HepG2 (cell line): ENCODE data around the gene RSPH9. TPM values are rescaled to one million over a fixed set of nuclear protein-coding genes. Genes with fewer than 3 reads are reported as not detected.
A peak's percentile ranks its signal among the peaks of the same experiment; 100 is the strongest.

Experiments
- ASH2L ChIP-seq: fragments of 300-600, 200-600 bp; sonication (generic); IDR thresholded peaks from 2 replicates; pipeline ENCODE4 v1.7.0; 2017; ENCODE audit warnings: low read depth, mild to moderate bottlenecking, moderate library complexity, mixed read lengths, low read length; ENCODE audit not compliant: insufficient read length
- ATF6 ChIP-seq: sonication (generic); formaldehyde crosslinking; conservative IDR thresholded peaks from 2 replicates; pipeline ENCODE4 v1.4.0; 2020; ENCODE audit warnings: missing genetic modification reagents
- CBX2 ChIP-seq, 2 experiments: fragments of 200-600 bp in 1 of 2; sonication (generic); formaldehyde crosslinking in 1 of 2; IDR thresholded peaks; 2 replicates each; pipeline versions ENCODE4 v1.7.0 to v1.8.1; 2018 to 2022; ENCODE audit warnings: low read depth in 2 of 2, low read length in 1 of 2, mild to moderate bottlenecking in 1 of 2, missing genetic modification reagents in 1 of 2
- FOSL1 ChIP-seq: sonication (generic); formaldehyde crosslinking; IDR thresholded peaks from 2 replicates; pipeline ENCODE4 v1.9.0; 2021; ENCODE audit warnings: missing genetic modification reagents, borderline replicate concordance
- JUNB ChIP-seq: sonication (generic); formaldehyde crosslinking; IDR thresholded peaks from 2 replicates; pipeline ENCODE4 v1.8.0; 2022; ENCODE audit warnings: missing genetic modification reagents, mild to moderate bottlenecking, borderline replicate concordance
- JUND ChIP-seq: sonication (generic); formaldehyde crosslinking; IDR thresholded peaks from 2 replicates; pipeline ENCODE4 v1.8.0; 2022; ENCODE audit warnings: mild to moderate bottlenecking, missing genetic modification reagents
- KAT8 ChIP-seq: IDR thresholded peaks from 2 replicates; pipeline ENCODE4 v1.6.1; 2016; ENCODE audit warnings: missing genetic modification reagents, missing compliant biosample characterization
- RFX3 ChIP-seq: IDR thresholded peaks from 2 replicates; pipeline ENCODE4 v1.6.1; 2016; ENCODE audit warnings: missing biosample characterization, missing genetic modification reagents
- SALL1 ChIP-seq: sonication (generic); formaldehyde crosslinking; IDR thresholded peaks from 2 replicates; pipeline ENCODE4 v1.8.0; 2022; ENCODE audit warnings: mild to moderate bottlenecking, missing genetic modification reagents
- SETDB1 ChIP-seq: sonication (generic); formaldehyde crosslinking; IDR thresholded peaks from 2 replicates; pipeline ENCODE4 v1.5.1; 2020; ENCODE audit warnings: missing genetic modification reagents, mild to moderate bottlenecking, borderline replicate concordance
- TARDBP ChIP-seq: sonication (generic); formaldehyde crosslinking; IDR thresholded peaks from 2 replicates; pipeline ENCODE4 v1.8.0; 2022; ENCODE audit warnings: mild to moderate bottlenecking, missing genetic modification reagents
- WIZ ChIP-seq: sonication (generic); formaldehyde crosslinking; IDR thresholded peaks from 2 replicates; pipeline ENCODE4 v1.5.1; 2020; ENCODE audit warnings: mild to moderate bottlenecking, missing genetic modification reagents
- YEATS4 ChIP-seq: sonication (generic); formaldehyde crosslinking; IDR thresholded peaks from 2 replicates; pipeline ENCODE4 v1.4.0; 2020; ENCODE audit warnings: missing genetic modification reagents, borderline replicate concordance
- ZBTB10 ChIP-seq: sonication (generic); formaldehyde crosslinking; IDR thresholded peaks from 2 replicates; pipeline ENCODE4 v1.4.0; 2020; ENCODE audit warnings: missing genetic modification reagents, borderline replicate concordance
- ZBTB26 ChIP-seq: IDR thresholded peaks from 2 replicates; pipeline ENCODE4 v1.6.1; 2016; ENCODE audit warnings: missing compliant biosample characterization, missing genetic modification reagents, borderline replicate concordance
- ZFP37 ChIP-seq: sonication (generic); formaldehyde crosslinking; IDR thresholded peaks from 2 replicates; pipeline ENCODE4 v1.4.0; 2020; ENCODE audit warnings: missing genetic modification reagents, borderline replicate concordance
- ZFY ChIP-seq: sonication (generic); formaldehyde crosslinking; IDR thresholded peaks from 2 replicates; pipeline ENCODE4 v1.4.0; 2020; ENCODE audit warnings: missing genetic modification reagents
- ZNF414 ChIP-seq: sonication (generic); formaldehyde crosslinking; IDR thresholded peaks from 2 replicates; pipeline ENCODE4 v1.5.0; 2020; ENCODE audit warnings: missing genetic modification reagents
- ZNF569 ChIP-seq: sonication (generic); formaldehyde crosslinking; IDR thresholded peaks from 2 replicates; pipeline ENCODE4 v1.5.0; 2020; ENCODE audit warnings: mild to moderate bottlenecking, missing genetic modification reagents, moderate library complexity, borderline replicate concordance
- ZNF678 ChIP-seq: sonication (generic); formaldehyde crosslinking; IDR thresholded peaks from 2 replicates; pipeline ENCODE4 v1.4.0; 2020; ENCODE audit warnings: mild to moderate bottlenecking, missing genetic modification reagents
- ZNF773 ChIP-seq: sonication (generic); formaldehyde crosslinking; IDR thresholded peaks from 2 replicates; pipeline ENCODE4 v1.4.0; 2020; ENCODE audit warnings: missing genetic modification reagents, borderline replicate concordance
- ZNF780A ChIP-seq: sonication (generic); formaldehyde crosslinking; IDR thresholded peaks from 2 replicates; pipeline ENCODE4 v1.8.0; 2022; ENCODE audit warnings: mild to moderate bottlenecking, missing genetic modification reagents, moderate library complexity
- ZNF784 ChIP-seq: sonication (generic); formaldehyde crosslinking; IDR thresholded peaks from 2 replicates; pipeline ENCODE4 v1.5.1; 2020; ENCODE audit warnings: missing genetic modification reagents, mild to moderate bottlenecking, borderline replicate concordance
- polyA plus RNA-seq, 8 experiments: library from polyadenylated mRNA; depleted of rRNA in 3 of 8; stranded (reverse) in 7 of 8; unstranded in 1 of 8; fragments of >200 nt; fragmentation: Illumina TruSeq in 4 of 8; extraction: Trizol in 4 of 8; gene quantifications; 2 replicates each; pipeline versions ENCODE4 v1.2.1 to v1.2.3, GENCODE V29; 2011 to 2016; ENCODE audit warnings: low read depth in 4 of 8, missing spikeins in 1 of 8, mixed read lengths in 1 of 8; ENCODE audit not compliant: insufficient read depth in 1 of 8
- total RNA-seq, 5 experiments: library from RNA; depleted of rRNA; stranded (reverse); fragments of >200 nt; fragmentation: Illumina TruSeq; extraction: Trizol; gene quantifications; 2 replicates each; pipeline ENCODE4 v1.2.3, GENCODE V29; 2016; ENCODE audit warnings: low read depth in 1 of 5

Gene RSPH9
- total and polyA plus RNA-seq, 2 of the 13 experiments (the other 11 are each of a cell fraction or from before 2014, with no cell fraction given), result 0.04 TPM; not detected in 1

GRCh38 chr6:43608310-43608763, 36.5 kb upstream of the RSPH9 start (continued):
- no peak for TF ChIP-seq ZNF414 (CRISPR knock-in tag)
- TF ChIP-seq ZBTB26 (CRISPR knock-in tag), result no peak
- TF ChIP-seq CBX2 (IDR thresholded peaks at IDR 0.05; ENCODE audit: low read depth, low read length), result no peak
- no peak for TF ChIP-seq CBX2 (CRISPR knock-in tag; IDR thresholded peaks at IDR 0.05; ENCODE audit: low read depth)
- no peak for TF ChIP-seq WIZ
- TF ChIP-seq ZNF784, result no peak
- TF ChIP-seq ZBTB10 (CRISPR knock-in tag), result no peak
- TF ChIP-seq ATF6 (CRISPR knock-in tag), result no peak
- no peak for TF ChIP-seq FOSL1
- no peak; the same call in 1 of the 2 replicates for TF ChIP-seq JUND
- no peak for TF ChIP-seq ZNF773 (CRISPR knock-in tag)
- no peak for TF ChIP-seq ZFY (CRISPR knock-in tag)
- no peak for TF ChIP-seq TARDBP (CRISPR knock-in tag)
- TF ChIP-seq ZFP37 (CRISPR knock-in tag), result no peak
- TF ChIP-seq ZNF569 (CRISPR knock-in tag), result no peak
- no peak for TF ChIP-seq RFX3 (CRISPR knock-in tag)
- TF ChIP-seq SALL1 (CRISPR knock-in tag), result no peak
- peak; percentile 19 for TF ChIP-seq ASH2L
- TF ChIP-seq KAT8, result no peak
- no peak for TF ChIP-seq SETDB1 (CRISPR knock-in tag)
- TF ChIP-seq ZNF780A (CRISPR knock-in tag), result no peak
- no peak for TF ChIP-seq JUNB
- TF ChIP-seq YEATS4 (CRISPR knock-in tag), result no peak
- TF ChIP-seq ZNF678 (CRISPR knock-in tag), result no peak
